ENCODE measurements around the gene TSC22D2.

DNA sequence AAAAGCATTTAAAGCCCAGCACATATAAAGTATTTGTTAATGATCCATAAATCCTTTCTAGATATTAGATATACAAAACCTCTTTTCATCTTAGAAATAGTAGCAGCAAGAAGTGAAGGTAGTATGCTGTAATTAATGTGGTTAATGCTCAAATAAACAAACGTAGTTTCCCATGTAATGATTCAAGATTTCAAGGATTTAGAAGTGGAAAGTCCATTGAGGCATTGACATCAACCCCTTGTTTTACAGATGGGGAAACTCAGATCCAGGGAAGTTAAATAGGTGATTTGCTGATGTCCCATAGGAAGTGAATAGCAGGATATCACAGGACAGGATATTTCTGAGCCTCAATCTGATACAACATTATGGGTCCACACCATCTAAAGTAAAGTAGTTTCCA, 47.2 kb downstream of the TSC22D2 start:
- TF ChIP-seq, protein P1, sequence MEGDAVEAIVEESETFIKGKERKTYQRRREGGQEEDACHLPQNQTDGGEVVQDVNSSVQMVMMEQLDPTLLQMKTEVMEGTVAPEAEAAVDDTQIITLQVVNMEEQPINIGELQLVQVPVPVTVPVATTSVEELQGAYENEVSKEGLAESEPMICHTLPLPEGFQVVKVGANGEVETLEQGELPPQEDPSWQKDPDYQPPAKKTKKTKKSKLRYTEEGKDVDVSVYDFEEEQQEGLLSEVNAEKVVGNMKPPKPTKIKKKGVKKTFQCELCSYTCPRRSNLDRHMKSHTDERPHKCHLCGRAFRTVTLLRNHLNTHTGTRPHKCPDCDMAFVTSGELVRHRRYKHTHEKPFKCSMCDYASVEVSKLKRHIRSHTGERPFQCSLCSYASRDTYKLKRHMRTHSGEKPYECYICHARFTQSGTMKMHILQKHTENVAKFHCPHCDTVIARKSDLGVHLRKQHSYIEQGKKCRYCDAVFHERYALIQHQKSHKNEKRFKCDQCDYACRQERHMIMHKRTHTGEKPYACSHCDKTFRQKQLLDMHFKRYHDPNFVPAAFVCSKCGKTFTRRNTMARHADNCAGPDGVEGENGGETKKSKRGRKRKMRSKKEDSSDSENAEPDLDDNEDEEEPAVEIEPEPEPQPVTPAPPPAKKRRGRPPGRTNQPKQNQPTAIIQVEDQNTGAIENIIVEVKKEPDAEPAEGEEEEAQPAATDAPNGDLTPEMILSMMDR (IDR thresholded peaks at IDR 0.05), result no peak
- no peak for TF ChIP-seq POLR2A (IDR thresholded peaks at IDR 0.05)

Data from breast epithelium (tissue), 3 donors.